Natural killer cell (primary cell): ENCODE measurements around the gene UFM1. TPM values are rescaled to one million over a fixed set of nuclear protein-coding genes. Genes with fewer than 3 reads are reported as not detected.

ENCODE experiments used
- ATAC-seq, 3 donors: fragments of 150-1000 bp in 2 of 3; fragments of 200-7000 bp in 1 of 3; cut with Tn5 transposase; 1 replicate in 1 of 3; 2 replicates in 2 of 3; pipeline ENCODE4 v1.10.0; 2021; ENCODE audit warnings: mild to moderate bottlenecking in 2 of 3, moderate library complexity in 2 of 3
- DNase-seq, 2 donors: peaks; one replicate each; pipeline versions ENCODE4 v3.0.0 to v3.0.0-alpha.2; 2013 to 2021; ENCODE audit warnings: mixed read lengths in 1 of 2
- H3K27ac ChIP-seq: one replicate; pipeline ENCODE4 v1.5.1; 2013; ENCODE audit warnings: mild to moderate bottlenecking, low read length
- H3K27me3 ChIP-seq: one replicate; pipeline ENCODE4 v1.6.1; 2013; ENCODE audit warnings: low read length; ENCODE audit not compliant: control insufficient read depth, insufficient read depth
- H3K36me3 ChIP-seq: one replicate; pipeline ENCODE4 v1.6.1; 2013; ENCODE audit warnings: low read length; ENCODE audit not compliant: control insufficient read depth, insufficient read depth
- H3K4me1 ChIP-seq: one replicate; pipeline ENCODE4 v1.6.1; 2013; ENCODE audit warnings: low read length; ENCODE audit not compliant: control insufficient read depth, insufficient read depth
- H3K4me3 ChIP-seq: one replicate; pipeline ENCODE4 v1.5.1; 2013; ENCODE audit warnings: low read length
- H3K9me3 ChIP-seq: one replicate; pipeline ENCODE4 v1.6.1; 2013; ENCODE audit warnings: low read length; ENCODE audit not compliant: control insufficient read depth, insufficient read depth
- H3K27ac Mint-ChIP-seq, 2 donors: one replicate each; pipeline ENCODE4 v1.8.0; 2022; ENCODE audit warnings: mild to moderate bottlenecking in 2 of 2, mixed read lengths in 2 of 2, moderate library complexity in 1 of 2
- H3K27me3 Mint-ChIP-seq, 2 donors: one replicate each; pipeline ENCODE4 v1.8.0; 2022; ENCODE audit warnings: low read depth in 2 of 2, mixed read lengths in 2 of 2
- H3K36me3 Mint-ChIP-seq: one replicate; pipeline ENCODE4 v1.8.0; 2022; ENCODE audit warnings: mixed read lengths
- H3K4me1 Mint-ChIP-seq, 2 donors: one replicate each; pipeline ENCODE4 v1.8.0; 2022; ENCODE audit warnings: mixed read lengths in 2 of 2
- H3K4me3 Mint-ChIP-seq: one replicate; pipeline ENCODE4 v1.8.0; 2022; ENCODE audit warnings: mild to moderate bottlenecking, moderate library complexity, mixed read lengths
- H3K9me3 Mint-ChIP-seq, 2 donors: one replicate each; pipeline ENCODE4 v1.8.0; 2022; ENCODE audit warnings: mixed read lengths in 2 of 2
- CTCF ChIP-seq: fragments of 200-600 bp; IDR thresholded peaks from one replicate; pipeline ENCODE4 v1.8.0; 2022; ENCODE audit warnings: antibody characterized with exemption
- WGBS: methylation state at CpG from one replicate; pipeline ENCODE4 v1.1.7; 2013; ENCODE audit warnings: missing lambda C conversion rate; ENCODE audit not compliant: insufficient coverage; 5-methylcytosine and 5-hydroxymethylcytosine counted together
- intact Hi-C: fragments of 100-400 bp; cut with micrococcal nuclease; formaldehyde crosslinking; loops from one replicate; pipeline ENCODE4 v1.14.2; 2022
- total RNA-seq, 4 donors: library from RNA; stranded (reverse); fragments of 120-200 nt in 1 of 4; gene quantifications; one replicate each; pipeline versions ENCODE4 v1.2.3 to v1.2.4, GENCODE V29; 2013 to 2022

Gene UFM1
- 10 to 100 TPM; 76.3 to 84.3 (median 84.1) TPM for total RNA-seq
- 103 TPM for total RNA-seq (2013)

- H3K4me1 ChIP-seq: peaks cover 8% of the 10 kb centered on the region
- Mint-ChIP-seq H3K4me3 (peak within 1 kb of the TSS; percentile 98), H3K27ac (peak within 1 kb of the TSS; percentile 98), H3K9me3 (no peaks in the 10 kb centered on the region), H3K36me3 (no peaks in the 10 kb centered on the region), H3K27me3 (peaks cover 8 to 9% of the 10 kb centered on the region in 2 donors), H3K4me1 (peaks cover 38 to 42% of the 10 kb centered on the region in 2 donors)
- intact Hi-C loops: loop anchor here (5.0 kb wide), 1 partner anchor 688 kb away; the partner anchor contains the start of genes NHLRC3 and PROSER1
- peaks cover 10% of the 10 kb centered on the region for H3K36me3 ChIP-seq
- WGBS: under 1% methylated on average over 41 of the region's 41 CpGs
- no peak for TF ChIP-seq CTCF
- H3K4me3 ChIP-seq: peak within 1 kb of the TSS; percentile 87
- H3K27me3 ChIP-seq: no peaks in the 10 kb centered on the region
- H3K27ac ChIP-seq: peak within 1 kb of the TSS; percentile 87
- DNase-seq (peak; percentile 75 to 95), ATAC-seq (peak; percentile 93 to 98 (median 94))
- no peaks in the 10 kb centered on the region for H3K9me3 ChIP-seq
Measured at GRCh38 chr13:38349390-38350113, at the start of gene UFM1. Gene UFM1 (plus strand): TSS chr13:38349851. CDS start chr13:38349920, 69 bp downstream.

GRCh38 chr13:38301236-38301635 is 48.4 kb upstream of the UFM1 start:
- H3K36me3 ChIP-seq: no peaks in the 10 kb centered on the region
- peaks cover 9 to 23% of the 10 kb centered on the region in 2 donors for H3K9me3 Mint-ChIP-seq
- H3K27me3 Mint-ChIP-seq: no peaks in the 10 kb centered on the region
- whole genome bisulfite sequencing: 100% methylated on average over 1 of the region's 4 CpGs
- no peaks in the 10 kb centered on the region for H3K4me1 ChIP-seq
- H3K4me1 Mint-ChIP-seq: no peaks in the 10 kb centered on the region
- H3K4me3 ChIP-seq: no peak overlapping the region
- no peak for DNase-seq
- H3K9me3 ChIP-seq: peaks cover 3% of the 10 kb centered on the region
- no peak overlapping the region for H3K27ac Mint-ChIP-seq
- no peaks in the 10 kb centered on the region for H3K36me3 Mint-ChIP-seq
- no peak for TF ChIP-seq CTCF
- no peak for ATAC-seq
- H3K27ac ChIP-seq: no peak overlapping the region
- no peak overlapping the region for H3K4me3 Mint-ChIP-seq
- intact Hi-C loops: no loop called here
- no peaks in the 10 kb centered on the region for H3K27me3 ChIP-seq

GRCh38 chr13:38303816-38304320 is 45.8 kb upstream of the UFM1 start:
- Histone ChIP-seq H3K4me3 (no peak overlapping the region), H3K27ac (no peak overlapping the region), H3K27me3 (no peaks in the 10 kb centered on the region), H3K36me3 (no peaks in the 10 kb centered on the region), H3K9me3 (peaks cover 6% of the 10 kb centered on the region), H3K4me1 (no peaks in the 10 kb centered on the region)
- H3K9me3 Mint-ChIP-seq: peaks cover 8 to 16% of the 10 kb centered on the region in 2 donors
- intact Hi-C loops: no loop called here
- ATAC-seq (no peak), DNase-seq (no peak)
- no peak overlapping the region for H3K4me3 Mint-ChIP-seq
- H3K4me1 Mint-ChIP-seq: no peaks in the 10 kb centered on the region
- no peaks in the 10 kb centered on the region for H3K36me3 Mint-ChIP-seq
- H3K27ac Mint-ChIP-seq: no peak overlapping the region
- 86% methylated on average over 1 of the region's 2 CpGs for WGBS
- no peaks in the 10 kb centered on the region for H3K27me3 Mint-ChIP-seq
- TF ChIP-seq CTCF: no peak
